Keratinocyte (primary cell): ENCODE measurements around the gene OAS3. TPM values are rescaled to one million over a fixed set of nuclear protein-coding genes. Genes with fewer than 3 reads are reported as not detected.

Source experiments
- DNase-seq: peaks from one replicate; pipeline ENCODE4 v3.0.0-alpha.2; 2011; ENCODE audit warnings: low read depth, missing footprints, low spot score
- FAIRE-seq: peaks from 2 replicates; lab custom pipeline; 2011; peaks lifted over from hg19 to GRCh38; lab: Jason Lieb, UNC
- H2AFZ ChIP-seq: 2 replicates; pipeline ENCODE4 v1.6.0; 2012; ENCODE audit warnings: low read length, control low read depth, inconsistent platforms; ENCODE audit not compliant: control insufficient read depth
- H3K27ac ChIP-seq: 2 replicates; pipeline ENCODE4 v1.5.1; 2011; ENCODE audit warnings: low read length; ENCODE audit not compliant: control insufficient read depth, insufficient read depth
- H3K27me3 ChIP-seq: 3 replicates; pipeline ENCODE4 v1.6.0; 2011; ENCODE audit warnings: low read length; ENCODE audit not compliant: control insufficient read depth, insufficient read depth; ENCODE audit errors: extremely low read depth
- H3K36me3 ChIP-seq, 2 experiments: 2 replicates in 1 of 2; 3 replicates in 1 of 2; pipeline ENCODE4 v1.5.1; 2011; ENCODE audit warnings: low read length in 2 of 2, mild to moderate bottlenecking in 1 of 2; ENCODE audit not compliant: control insufficient read depth in 2 of 2, insufficient read depth in 2 of 2; ENCODE audit errors: extremely low read depth in 1 of 2
- H3K4me1 ChIP-seq: 3 replicates; pipeline ENCODE4 v1.5.1; 2011; ENCODE audit warnings: low read length; ENCODE audit not compliant: control insufficient read depth, insufficient read depth; ENCODE audit errors: extremely low read depth
- H3K4me2 ChIP-seq: 3 replicates; pipeline ENCODE4 v1.6.0; 2011; ENCODE audit warnings: low read depth, low read length; ENCODE audit not compliant: control insufficient read depth, insufficient read depth; ENCODE audit errors: extremely low read depth
- H3K4me3 ChIP-seq, 3 experiments: fragments of 200-600 bp in 1 of 3; sonication (generic) in 1 of 3; 2 replicates in 2 of 3; 3 replicates in 1 of 3; pipeline ENCODE4 v1.5.1; 2011 to 2016; ENCODE audit warnings: low read length in 3 of 3, mild to moderate bottlenecking in 3 of 3, control low read depth in 2 of 3, inconsistent platforms in 1 of 3, low read depth in 1 of 3, mixed read lengths in 1 of 3, mixed run types in 1 of 3, moderate library complexity in 1 of 3; ENCODE audit not compliant: control insufficient read depth in 2 of 3, insufficient read depth in 2 of 3; ENCODE audit errors: extremely low read depth in 1 of 3
- H3K79me2 ChIP-seq: 2 replicates; pipeline ENCODE4 v1.6.0; 2012; ENCODE audit warnings: low read length; ENCODE audit not compliant: control insufficient read depth, insufficient read depth
- H3K9ac ChIP-seq: 3 replicates; pipeline ENCODE4 v1.6.0; 2011; ENCODE audit warnings: low read length; ENCODE audit not compliant: control insufficient read depth, insufficient read depth; ENCODE audit errors: extremely low read depth
- H3K9me1 ChIP-seq: 3 replicates; pipeline ENCODE4 v1.6.0; 2011; ENCODE audit warnings: low read length; ENCODE audit not compliant: control insufficient read depth, insufficient read depth; ENCODE audit errors: extremely low read depth
- H3K9me3 ChIP-seq: 2 replicates; pipeline ENCODE4 v1.5.1; 2012; ENCODE audit warnings: low read depth, low read length; ENCODE audit not compliant: control insufficient read depth
- H4K20me1 ChIP-seq: 3 replicates; pipeline ENCODE4 v1.6.0; 2011; ENCODE audit warnings: low read length; ENCODE audit not compliant: control insufficient read depth, insufficient read depth; ENCODE audit errors: extremely low read depth
- CTCF ChIP-seq, 3 experiments: IDR thresholded peaks in 1 of 3; conservative IDR thresholded peaks in 1 of 3; optimal IDR thresholded peaks in 1 of 3; 2 replicates in 2 of 3; 3 replicates in 1 of 3; pipeline versions ENCODE3 to v1.5.1; 2011; ENCODE audit warnings: low read length in 3 of 3, mild to moderate bottlenecking in 3 of 3, moderate library complexity in 2 of 3, control low read depth in 1 of 3, inconsistent platforms in 1 of 3; ENCODE audit not compliant: insufficient read depth in 2 of 3; ENCODE audit errors: extremely low read depth in 1 of 3
- EZH2 ChIP-seq: IDR thresholded peaks from one replicate; pipeline ENCODE4 v1.6.1; 2012; ENCODE audit warnings: inconsistent platforms, mild to moderate bottlenecking, low read length, moderate library complexity
- dilution Hi-C: fragments of 300-500 bp; cut with MboI; formaldehyde crosslinking; loops from one replicate; pipeline ENCODE4 v1.7.0; 2020; ENCODE audit warnings: low sequenced_read_pairs; ENCODE audit not compliant: extremely low pct_ligation_motif_present
- polyA plus RNA-seq, 5 experiments: library from polyadenylated mRNA; depleted of rRNA in 3 of 5; stranded (reverse) in 3 of 5; stranded (forward) in 1 of 5; unstranded in 1 of 5; fragments of >200 nt; gene quantifications; 1 replicate in 1 of 5; 2 replicates in 3 of 5; 3 replicates in 1 of 5; pipeline versions ENCODE4 v1.2.1 to v1.2.3, GENCODE V29; 2011 to 2012; ENCODE audit warnings: missing spikeins in 2 of 5, low read depth in 1 of 5, low replicate concordance in 1 of 5

OAS3 gene
- polyA plus RNA-seq, 1 donor (not counting 4 experiments of a cell fraction or from before 2014, with no cell fraction given), result 59.2 TPM

GRCh38 chr12:112980491-112981158 lies 42.4 kb downstream of the OAS3 start:
- peaks cover 23% of the 10 kb centered on the region for H3K4me1 ChIP-seq
- peaks cover 2% of the 10 kb centered on the region for H3K9me3 ChIP-seq
- no peaks in the 10 kb centered on the region for H4K20me1 ChIP-seq
- no peaks in the 10 kb centered on the region for H3K27me3 ChIP-seq
- dilution Hi-C loops, result no loop called here
- H3K4me2 ChIP-seq, result no peak overlapping the region
- peak overlapping the region in 2 of 3 experiments; percentile 17 to 77 for H3K4me3 ChIP-seq
- peaks cover 57% of the 10 kb centered on the region for H3K79me2 ChIP-seq
- TF ChIP-seq EZH2, result no peak
- TF ChIP-seq CTCF (optimal IDR thresholded peaks at IDR 0.05 in 1 of 3, IDR thresholded peaks at IDR 0.05 in 1 of 3, conservative IDR thresholded peaks at IDR 0.05 in 1 of 3; ENCODE audit: extremely low read depth in 1 of 3, insufficient read depth in 2 of 3, low read length in 3 of 3), result no peak
- H3K9ac ChIP-seq, result no peak overlapping the region
- no peak for DNase-seq
- H3K36me3 ChIP-seq, result no peaks in the 10 kb centered on the region
- H3K27ac ChIP-seq, result no peak overlapping the region
- no peak for FAIRE-seq
- H2AFZ ChIP-seq, result no peak overlapping the region
- H3K9me1 ChIP-seq, result no peaks in the 10 kb centered on the region

- peaks cover 6% of the 10 kb centered on the region for H4K20me1 ChIP-seq
- H2AFZ ChIP-seq, result no peak overlapping the region
- H3K79me2 ChIP-seq, result peaks cover 45% of the 10 kb centered on the region
- peak overlapping the region; percentile 54 for H3K4me2 ChIP-seq
- dilution Hi-C loops, result no loop called here
- H3K36me3 ChIP-seq, result peaks cover 0 to 16% of the 10 kb centered on the region in 2 experiments
- TF ChIP-seq EZH2 (no peak), CTCF (optimal IDR thresholded peaks at IDR 0.05 in 1 of 3, IDR thresholded peaks at IDR 0.05 in 1 of 3, conservative IDR thresholded peaks at IDR 0.05 in 1 of 3; ENCODE audit: extremely low read depth in 1 of 3, insufficient read depth in 2 of 3, low read length in 3 of 3) (no peak)
- H3K9ac ChIP-seq, result no peak overlapping the region
- peaks cover 13% of the 10 kb centered on the region for H3K4me1 ChIP-seq
- H3K27ac ChIP-seq, result peak overlapping the region; percentile 36
- H3K9me3 ChIP-seq, result peaks cover 2% of the 10 kb centered on the region
- no peaks in the 10 kb centered on the region for H3K9me1 ChIP-seq
- FAIRE-seq (peak; percentile 73), DNase-seq (no peak)
- H3K4me3 ChIP-seq, result peak overlapping the region in 1 of 3 experiments; percentile 11
- H3K27me3 ChIP-seq, result no peaks in the 10 kb centered on the region
Observed at GRCh38 chr12:112985642-112986290, 47.5 kb downstream of the OAS3 start.
